ENCODE results near the gene MTUS2. TPM values are rescaled to one million over a fixed set of nuclear protein-coding genes. Genes with fewer than 3 reads are reported as not detected.
"Not testable (repeated sequence)": the region's sequence is repeated elsewhere in the genome, so short reads cannot be mapped to it uniquely, and the experiment has no call there.

Gene MTUS2
- total RNA-seq, 4 donors from 2014 or later, result 0.20 to 1.6 (median 0.25) TPM; not detected in 1

DNA sequence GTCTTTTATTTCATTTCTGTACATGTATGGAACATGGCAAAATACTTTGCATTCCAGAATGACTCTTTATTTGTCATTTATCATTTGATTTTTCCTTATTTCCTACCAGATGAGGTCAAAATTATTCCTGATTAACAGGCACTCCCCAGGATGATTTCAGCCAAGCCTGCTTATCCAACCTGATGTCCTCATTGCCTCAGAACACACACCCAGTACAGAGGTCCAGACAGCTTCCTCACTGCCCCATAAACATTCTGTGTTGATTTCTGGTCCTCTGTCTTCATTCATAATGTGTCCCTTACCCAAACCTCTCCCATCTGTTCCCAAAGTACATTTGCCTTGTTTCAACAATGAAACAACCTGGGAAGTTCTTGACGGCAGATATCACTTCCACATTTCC, 367.4 kb downstream of the MTUS2 start:
- no peak for ATAC-seq
- intact Hi-C loops (cut with DNase I; ENCODE audit: low total_unique reads), result no loop called here
- H3K9me3 ChIP-seq, result no peaks in the 10 kb centered on the region
- H3K27ac ChIP-seq, result no peak overlapping the region
- no peaks in the 10 kb centered on the region for H3K4me1 ChIP-seq
- H3K27me3 ChIP-seq, result no peaks in the 10 kb centered on the region
- DNase-seq, result no peak
- no peak for TF ChIP-seq CTCF (IDR thresholded peaks at IDR 0.05 in 4 of 5, conservative IDR thresholded peaks at IDR 0.05 in 1 of 5)
- TF ChIP-seq POLR2A (IDR thresholded peaks at IDR 0.05), result no peak
- no peak overlapping the region for H3K4me3 ChIP-seq
- no peaks in the 10 kb centered on the region for H3K36me3 ChIP-seq
- in situ Hi-C loops (cut with MboI; ENCODE audit: low sequenced_read_pairs in 4 of 4), result no loop called here

DNA sequence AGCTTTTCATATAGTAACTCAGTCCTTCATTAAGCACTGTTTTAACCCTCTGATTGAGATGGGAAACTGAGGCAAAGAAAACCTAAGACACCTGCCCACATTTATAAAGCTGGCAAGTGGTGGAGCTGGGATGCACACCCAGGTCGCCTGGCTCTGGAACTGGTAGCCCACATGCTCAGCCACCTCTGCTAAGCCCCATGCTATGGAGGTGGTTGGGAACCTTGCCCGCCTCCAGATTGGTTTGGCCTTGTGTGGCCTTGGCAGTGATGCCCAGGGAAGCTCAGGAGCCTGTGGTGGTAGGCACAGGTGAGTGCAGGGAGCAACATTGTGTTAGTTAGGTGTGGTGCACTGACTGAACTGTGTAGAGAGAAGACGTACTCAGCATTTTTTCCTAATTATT, 370.2 kb downstream of the MTUS2 start:
- in situ Hi-C loops (cut with MboI; ENCODE audit: low sequenced_read_pairs in 4 of 4), result no loop called here
- ATAC-seq (no peak), DNase-seq (no peak)
- intact Hi-C loops (cut with DNase I; ENCODE audit: low total_unique reads), result no loop called here
- Histone ChIP-seq H3K4me1 (no peaks in the 10 kb centered on the region), H3K9me3 (no peaks in the 10 kb centered on the region), H3K4me3 (no peak overlapping the region), H3K27me3 (no peaks in the 10 kb centered on the region), H3K27ac (no peak overlapping the region), H3K36me3 (no peaks in the 10 kb centered on the region)
- no peak for TF ChIP-seq POLR2A (IDR thresholded peaks at IDR 0.05)
- no peak for TF ChIP-seq CTCF (IDR thresholded peaks at IDR 0.05 in 4 of 5, conservative IDR thresholded peaks at IDR 0.05 in 1 of 5)

GRCh38 chr13:29193083-29193482, 372.9 kb downstream of the MTUS2 start:
- no peak for TF ChIP-seq CTCF (IDR thresholded peaks at IDR 0.05 in 4 of 5, conservative IDR thresholded peaks at IDR 0.05 in 1 of 5)
- no peak for TF ChIP-seq POLR2A (IDR thresholded peaks at IDR 0.05)
- Histone ChIP-seq H3K4me3 (no peak overlapping the region), H3K27me3 (no peaks in the 10 kb centered on the region), H3K27ac (no peak overlapping the region), H3K9me3 (no peaks in the 10 kb centered on the region), H3K36me3 (no peaks in the 10 kb centered on the region), H3K4me1 (no peaks in the 10 kb centered on the region)
- intact Hi-C loops (cut with DNase I; ENCODE audit: low total_unique reads), result no loop called here
- no peak for DNase-seq
- in situ Hi-C loops (cut with MboI; ENCODE audit: low sequenced_read_pairs in 4 of 4), result no loop called here
- no peak for ATAC-seq

- H3K27me3 ChIP-seq, result no peaks in the 10 kb centered on the region
- H3K9me3 ChIP-seq, result no peaks in the 10 kb centered on the region
- intact Hi-C loops (cut with DNase I; ENCODE audit: low total_unique reads) (no loop called here), in situ Hi-C loops (cut with MboI; ENCODE audit: low sequenced_read_pairs in 4 of 4) (no loop called here)
- no peak overlapping the region for H3K27ac ChIP-seq
- H3K36me3 ChIP-seq, result no peaks in the 10 kb centered on the region
- no peak overlapping the region for H3K4me3 ChIP-seq
- TF ChIP-seq POLR2A (IDR thresholded peaks at IDR 0.05) (no peak), CTCF (IDR thresholded peaks at IDR 0.05 in 4 of 5, conservative IDR thresholded peaks at IDR 0.05 in 1 of 5) (no peak)
- DNase-seq, result no peak
- no peak for ATAC-seq
- H3K4me1 ChIP-seq, result no peaks in the 10 kb centered on the region
Measured at GRCh38 chr13:29195456-29195855, 375.3 kb downstream of the MTUS2 start.

DNA sequence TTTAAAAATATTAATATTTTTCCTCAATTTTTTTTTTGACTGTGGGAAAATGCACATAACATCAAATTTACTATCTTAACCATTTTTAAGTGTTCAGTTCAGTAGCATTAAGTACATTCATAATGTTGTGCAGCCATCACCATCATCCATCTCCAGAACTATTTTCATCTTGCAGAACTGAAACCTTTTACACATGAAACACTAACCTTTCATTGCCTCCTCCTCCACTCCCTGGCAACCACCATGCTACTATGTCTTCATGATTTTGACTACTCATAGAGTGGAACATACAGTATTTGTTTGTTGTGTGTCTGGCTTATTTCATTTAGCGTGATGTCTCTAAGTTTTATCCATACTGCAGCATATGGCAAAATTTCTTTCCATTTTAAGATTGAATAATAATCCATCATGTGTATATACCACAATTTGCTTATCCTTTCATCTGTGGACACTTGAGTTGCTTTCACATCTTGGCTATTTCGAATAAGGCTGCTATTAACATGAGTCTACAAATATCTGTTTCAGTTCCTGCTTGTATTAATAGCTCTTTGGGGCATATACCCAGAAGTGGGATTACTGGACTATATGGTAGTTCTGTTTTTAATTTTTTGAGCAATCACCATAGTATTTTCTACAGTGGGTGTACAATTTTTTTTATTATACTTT, 376.4 kb downstream of the MTUS2 start:
- Histone ChIP-seq H3K4me3 (no peak overlapping the region), H3K4me1 (no peaks in the 10 kb centered on the region), H3K27me3 (no peaks in the 10 kb centered on the region), H3K36me3 (no peaks in the 10 kb centered on the region), H3K27ac (no peak overlapping the region), H3K9me3 (no peaks in the 10 kb centered on the region)
- no peak for TF ChIP-seq CTCF (IDR thresholded peaks at IDR 0.05 in 4 of 5, conservative IDR thresholded peaks at IDR 0.05 in 1 of 5)
- no peak for TF ChIP-seq POLR2A (IDR thresholded peaks at IDR 0.05)
- intact Hi-C loops (cut with DNase I; ENCODE audit: low total_unique reads) (no loop called here), in situ Hi-C loops (cut with MboI; ENCODE audit: low sequenced_read_pairs in 4 of 4) (no loop called here)
- ATAC-seq (no peak), DNase-seq (no peak)

GRCh38 chr13:29202753-29203152, 382.6 kb downstream of the MTUS2 start:
- ATAC-seq; H3K9me3 ChIP-seq; H3K27me3 ChIP-seq; H3K4me1 ChIP-seq; H3K27ac ChIP-seq; intact Hi-C loops (cut with DNase I; ENCODE audit: low total_unique reads); in situ Hi-C loops (cut with MboI; ENCODE audit: low sequenced_read_pairs in 4 of 4); H3K36me3 ChIP-seq; DNase-seq; H3K4me3 ChIP-seq: not testable (repeated sequence)

All from gastrocnemius medialis (tissue), 4 donors.